ENCODE measurements around the gene S100A4.
A peak's percentile ranks its signal among the peaks of the same experiment; 100 is the strongest.

S100A4 gene

GRCh38 chr1:153553096-153553495 is 7.5 kb upstream of the S100A4 start:
- intact Hi-C loops (cut with DNase I; ENCODE audit: low total_unique reads): no loop called here
- Histone ChIP-seq H3K4me1 (peaks cover 6 to 51% (median 45%) of the 10 kb centered on the region in 4 donors), H3K4me3 (no peak overlapping the region), H3K27me3 (no peaks in the 10 kb centered on the region), H3K27ac (peak overlapping the region; percentile 70 to 73), H3K9me3 (no peaks in the 10 kb centered on the region), H3K36me3 (no peaks in the 10 kb centered on the region)
- peak; percentile 11 to 57 for DNase-seq
- TF ChIP-seq CTCF (IDR thresholded peaks at IDR 0.05): no peak

GRCh38 chr1:153552335-153552734 is 6.7 kb upstream of the S100A4 start:
- H3K27ac ChIP-seq: peak overlapping the region; percentile 70 to 73
- no peaks in the 10 kb centered on the region for H3K27me3 ChIP-seq
- no peaks in the 10 kb centered on the region for H3K9me3 ChIP-seq
- TF ChIP-seq CTCF (IDR thresholded peaks at IDR 0.05): no peak
- peak; percentile 15 to 63 for DNase-seq
- H3K4me1 ChIP-seq: peaks cover 6 to 58% (median 52%) of the 10 kb centered on the region in 4 donors
- H3K36me3 ChIP-seq: no peaks in the 10 kb centered on the region
- intact Hi-C loops (cut with DNase I; ENCODE audit: low total_unique reads): no loop called here
- H3K4me3 ChIP-seq: no peak overlapping the region

- H3K4me3 ChIP-seq: no peak overlapping the region
- peak overlapping the region; percentile 78 to 79 for H3K27ac ChIP-seq
- intact Hi-C loops (cut with DNase I; ENCODE audit: low total_unique reads): no loop called here
- TF ChIP-seq CTCF (IDR thresholded peaks at IDR 0.05): no peak
- no peaks in the 10 kb centered on the region for H3K27me3 ChIP-seq
- H3K4me1 ChIP-seq: peaks cover 6 to 72% (median 66%) of the 10 kb centered on the region in 4 donors
- no peaks in the 10 kb centered on the region for H3K9me3 ChIP-seq
- DNase-seq: peak; percentile 19 to 61
- no peaks in the 10 kb centered on the region for H3K36me3 ChIP-seq
Observed at GRCh38 chr1:153550827-153551500, 5.4 kb upstream of the S100A4 start.

- no peak for TF ChIP-seq CTCF (IDR thresholded peaks at IDR 0.05)
- Histone ChIP-seq H3K36me3 (no peaks in the 10 kb centered on the region), H3K4me3 (no peak overlapping the region), H3K27me3 (no peaks in the 10 kb centered on the region), H3K9me3 (no peaks in the 10 kb centered on the region), H3K27ac (peak overlapping the region; percentile 78 to 79), H3K4me1 (peaks cover 6 to 78% (median 72%) of the 10 kb centered on the region in 4 donors)
- DNase-seq: no peak
- intact Hi-C loops (cut with DNase I; ENCODE audit: low total_unique reads): no loop called here
Observed at GRCh38 chr1:153550398-153550758, 4.8 kb upstream of the S100A4 start.

- no peaks in the 10 kb centered on the region for H3K36me3 ChIP-seq
- DNase-seq: peak; percentile 23 to 63
- peak overlapping the region; percentile 78 to 79 for H3K27ac ChIP-seq
- peaks cover 6 to 83% (median 77%) of the 10 kb centered on the region in 4 donors for H3K4me1 ChIP-seq
- no peak overlapping the region for H3K4me3 ChIP-seq
- intact Hi-C loops (cut with DNase I; ENCODE audit: low total_unique reads): no loop called here
- no peaks in the 10 kb centered on the region for H3K27me3 ChIP-seq
- TF ChIP-seq CTCF (IDR thresholded peaks at IDR 0.05): no peak
- H3K9me3 ChIP-seq: no peaks in the 10 kb centered on the region
Observed at GRCh38 chr1:153549741-153550397, 4.3 kb upstream of the S100A4 start.

Measured in tibial artery (tissue), 4 donors.